Cardiac septum (tissue), 1 donor: Measurements from ENCODE around the gene PPFIBP2. TPM values are rescaled to one million over a fixed set of nuclear protein-coding genes. Genes with fewer than 3 reads are reported as not detected.

Experiments
- DNase-seq: peaks from one replicate; pipeline ENCODE4 v3.0.0-alpha.2; 2020; ENCODE audit warnings: low spot score
- intact Hi-C: fragments of 100-400 bp; cut with DNase I; formaldehyde crosslinking; loops from one replicate; pipeline ENCODE4 v1.14.0; 2022
- total RNA-seq: library from RNA; stranded (reverse); fragmentation: NEBNext Ultra II Directional; extraction: Animal tissue kit (Norgen Biotek cat#: 25700); gene quantifications from one replicate; pipeline ENCODE4 v1.2.1, GENCODE V29; 2021
- donor health status: DM: no; HTN: no; CAD: no.

The PPFIBP2 gene
- total RNA-seq, 1 donor from 2014 or later, result 14.9 TPM

DNA sequence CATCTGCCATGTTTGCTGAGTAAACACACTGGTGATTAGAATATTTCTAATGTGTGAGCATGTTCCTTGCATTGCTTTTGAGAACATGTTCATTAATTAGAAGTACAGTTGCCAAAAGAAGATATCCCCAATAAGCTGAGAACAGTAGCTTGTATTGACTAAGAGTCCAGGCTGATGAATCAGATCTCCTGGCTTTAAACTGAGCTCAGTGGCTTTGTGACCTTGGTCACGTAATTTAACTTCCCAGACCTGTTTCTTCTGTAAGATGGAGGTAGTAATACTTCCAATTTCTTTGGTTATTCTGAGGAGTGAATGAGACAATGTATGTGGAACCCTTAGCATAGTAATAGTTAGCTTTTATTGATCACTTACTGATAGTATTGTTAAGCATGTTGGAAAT, 97.6 kb downstream of the PPFIBP2 start:
- intact Hi-C loops, result no loop called here
- no peak for DNase-seq

DNA sequence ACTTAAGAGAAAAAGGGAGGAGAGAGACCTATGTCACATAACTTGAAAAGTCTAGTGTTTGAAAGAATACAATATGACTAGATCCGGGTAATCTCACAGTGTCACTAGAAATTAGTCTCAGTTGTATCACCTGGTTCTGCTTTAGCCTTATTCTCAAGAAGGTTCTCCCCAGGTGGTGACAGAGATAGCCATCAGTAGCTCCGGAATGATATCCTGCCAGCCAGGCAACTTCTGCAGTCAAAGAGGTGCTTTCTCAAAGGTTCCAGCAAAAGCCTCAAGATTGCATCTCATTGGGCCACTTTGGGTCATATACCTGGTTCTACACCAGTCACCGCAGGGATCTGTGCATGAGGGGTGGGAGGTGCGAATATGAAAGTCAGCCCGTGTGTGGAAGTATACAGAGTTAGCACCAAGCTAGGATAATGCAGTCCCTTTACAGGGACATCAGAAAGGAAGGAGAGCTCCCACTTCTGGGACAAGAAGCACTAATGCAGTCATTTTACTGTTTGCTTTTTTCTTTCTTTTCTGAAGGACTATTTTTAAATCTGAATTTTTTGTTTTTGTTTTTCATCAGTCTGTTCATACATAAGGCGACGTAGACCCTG, 98.4 kb downstream of the PPFIBP2 start:
- intact Hi-C loops, result no loop called here
- DNase-seq, result no peak

GRCh38 chr11:7612661-7613393, 99.0 kb downstream of the PPFIBP2 start:
- intact Hi-C loops, result no loop called here
- DNase-seq, result no peak

DNA sequence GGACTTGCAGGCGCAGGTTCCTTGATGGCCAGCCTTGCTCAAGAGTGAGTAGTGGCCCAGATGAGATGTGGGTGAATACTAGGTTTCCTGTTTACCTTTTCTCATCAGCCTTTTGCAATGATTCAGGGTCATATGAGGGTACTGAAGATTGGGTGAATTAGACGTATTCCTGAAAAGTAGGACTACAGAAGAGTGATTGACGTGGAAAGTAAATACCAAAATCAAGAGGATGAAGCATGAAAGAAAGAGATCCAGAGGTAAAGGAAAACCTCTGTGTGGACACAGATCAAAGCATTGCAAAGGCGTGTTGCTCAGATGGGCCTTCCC, 99.6 kb downstream of the PPFIBP2 start:
- intact Hi-C loops, result no loop called here
- no peak for DNase-seq

- intact Hi-C loops, result no loop called here
- no peak for DNase-seq
These were observed 100.9 kb downstream of the PPFIBP2 start for GRCh38 chr11:7614656-7615055.

GRCh38 chr11:7617032-7617431, 103.2 kb downstream of the PPFIBP2 start:
- intact Hi-C loops, result no loop called here
- no peak for DNase-seq

DNA sequence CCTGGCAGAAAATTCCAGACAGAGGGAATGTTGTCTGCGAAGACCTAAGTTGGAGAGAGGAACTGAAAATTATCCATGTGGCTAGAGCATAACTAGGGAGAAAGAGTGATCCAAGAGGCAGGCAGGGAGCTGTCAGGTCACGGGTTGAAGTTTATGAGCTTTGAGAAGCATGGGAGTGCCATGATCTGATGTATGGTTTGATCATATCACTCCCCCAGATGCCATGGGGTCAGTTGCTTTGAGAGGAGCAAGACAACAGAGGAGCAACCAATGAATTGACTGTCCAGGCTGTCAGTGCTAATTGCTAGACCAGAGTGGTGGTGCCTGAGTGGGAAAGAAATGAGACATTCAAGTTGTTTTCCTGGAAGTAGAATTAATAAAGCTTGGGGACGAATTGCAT, 105.5 kb downstream of the PPFIBP2 start:
- no peak for DNase-seq

GRCh38 chr11:7621090-7621489, 107.3 kb downstream of the PPFIBP2 start:
- no peak for DNase-seq
- intact Hi-C loops, result no loop called here

More for the DNA sequence above, 105.5 kb downstream of the PPFIBP2 start:
- intact Hi-C loops, result no loop called here

- DNase-seq, result no peak
- intact Hi-C loops, result no loop called here
These were observed 107.8 kb downstream of the PPFIBP2 start for GRCh38 chr11:7621554-7621953.

DNA sequence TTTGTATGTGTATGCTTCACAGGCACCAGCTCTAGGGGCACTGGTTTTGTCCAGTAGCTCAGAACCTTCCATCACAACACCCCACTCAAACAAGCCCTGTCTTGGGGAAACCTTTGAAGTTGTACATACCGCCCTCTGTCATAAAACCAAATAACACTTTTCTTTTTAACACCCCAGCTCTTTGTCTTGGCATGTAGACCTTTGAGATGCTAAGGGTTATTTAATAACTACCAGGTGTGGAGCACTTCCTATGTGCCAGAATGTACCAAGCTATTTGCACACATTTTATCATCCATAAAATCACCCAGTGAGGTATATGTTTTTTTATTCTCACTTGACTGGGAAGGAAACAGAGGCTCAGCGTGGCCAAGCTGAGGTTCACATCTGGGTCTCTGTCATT, 108.9 kb downstream of the PPFIBP2 start:
- DNase-seq, result no peak
- intact Hi-C loops, result no loop called here

DNA sequence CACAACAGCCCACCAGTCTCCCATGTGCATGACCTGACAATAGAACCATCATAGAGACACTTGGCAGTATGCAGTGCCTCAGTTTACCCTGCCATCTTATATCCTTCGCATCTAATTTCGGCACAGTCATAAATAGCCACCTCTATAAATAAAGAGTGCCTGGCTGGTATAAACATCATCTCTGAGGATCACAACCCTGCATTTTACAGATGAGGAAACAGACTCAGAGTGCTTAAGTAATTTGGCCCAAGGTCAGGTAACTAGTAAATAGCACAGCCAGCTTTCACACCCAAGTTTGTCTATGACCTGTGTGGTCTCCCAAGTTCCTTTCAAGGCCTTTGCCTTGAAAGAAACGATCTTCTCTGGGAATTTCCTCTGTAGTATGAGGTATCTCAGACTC, 114.9 kb downstream of the PPFIBP2 start:
- no peak for DNase-seq
- intact Hi-C loops, result no loop called here

DNA sequence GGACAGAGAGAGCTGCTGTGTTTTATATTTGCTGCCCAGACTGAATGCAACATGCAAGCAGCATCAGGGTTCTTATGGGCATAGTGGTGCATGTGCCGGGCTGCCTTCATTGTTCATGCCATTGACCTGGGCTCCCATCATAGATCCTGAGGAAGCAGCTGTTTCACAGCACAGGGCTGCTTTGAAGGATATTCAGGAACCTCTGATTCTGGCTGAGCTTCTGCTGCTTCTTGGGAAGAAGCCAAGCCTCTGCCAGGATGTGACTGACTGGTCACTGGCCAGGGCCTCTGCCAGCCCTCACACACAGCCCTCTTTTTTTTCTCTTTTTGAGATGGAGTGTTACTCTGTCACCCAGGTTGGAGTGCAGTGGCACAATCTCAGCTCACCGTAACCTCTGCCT, 116.2 kb downstream of the PPFIBP2 start:
- intact Hi-C loops, result no loop called here
- no peak for DNase-seq

GRCh38 chr11:7632211-7632610, 118.4 kb downstream of the PPFIBP2 start:
- intact Hi-C loops, result no loop called here
- no peak for DNase-seq

DNA sequence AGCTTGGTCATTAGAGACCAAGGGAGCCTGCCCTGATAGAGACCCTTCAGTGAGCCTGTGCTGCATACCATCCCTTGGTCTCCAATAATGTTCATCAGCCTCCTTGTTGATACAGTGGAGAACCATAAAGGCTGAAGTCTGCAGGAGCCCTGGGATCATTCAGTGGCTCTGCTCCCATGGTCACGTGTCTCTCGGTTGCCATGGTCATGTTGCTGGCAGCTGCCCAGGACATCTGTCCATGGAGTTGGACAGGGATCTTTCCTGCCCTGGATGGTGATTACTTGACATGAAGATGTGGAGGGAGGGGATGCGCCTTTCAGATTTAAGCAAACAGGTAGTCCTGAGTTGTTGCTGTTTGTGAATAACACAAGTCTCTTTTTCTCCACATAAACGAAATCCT, 121.3 kb downstream of the PPFIBP2 start:
- intact Hi-C loops, result loop anchor here (5.0 kb wide), 1 partner anchor 53 kb away; no protein-coding TSS in a partner anchor

GRCh38 chr11:7635708-7636107, 121.9 kb downstream of the PPFIBP2 start:
- intact Hi-C loops, result loop anchor here (5.0 kb wide), 1 partner anchor 53 kb away; no protein-coding TSS in a partner anchor
- DNase-seq, result no peak

More for the DNA sequence above, 121.3 kb downstream of the PPFIBP2 start:
- DNase-seq, result no peak

- intact Hi-C loops, result loop anchor here (5.0 kb wide), 1 partner anchor 54 kb away; no protein-coding TSS in a partner anchor
- DNase-seq, result no peak
These were observed 122.6 kb downstream of the PPFIBP2 start for GRCh38 chr11:7636350-7636749.

DNA sequence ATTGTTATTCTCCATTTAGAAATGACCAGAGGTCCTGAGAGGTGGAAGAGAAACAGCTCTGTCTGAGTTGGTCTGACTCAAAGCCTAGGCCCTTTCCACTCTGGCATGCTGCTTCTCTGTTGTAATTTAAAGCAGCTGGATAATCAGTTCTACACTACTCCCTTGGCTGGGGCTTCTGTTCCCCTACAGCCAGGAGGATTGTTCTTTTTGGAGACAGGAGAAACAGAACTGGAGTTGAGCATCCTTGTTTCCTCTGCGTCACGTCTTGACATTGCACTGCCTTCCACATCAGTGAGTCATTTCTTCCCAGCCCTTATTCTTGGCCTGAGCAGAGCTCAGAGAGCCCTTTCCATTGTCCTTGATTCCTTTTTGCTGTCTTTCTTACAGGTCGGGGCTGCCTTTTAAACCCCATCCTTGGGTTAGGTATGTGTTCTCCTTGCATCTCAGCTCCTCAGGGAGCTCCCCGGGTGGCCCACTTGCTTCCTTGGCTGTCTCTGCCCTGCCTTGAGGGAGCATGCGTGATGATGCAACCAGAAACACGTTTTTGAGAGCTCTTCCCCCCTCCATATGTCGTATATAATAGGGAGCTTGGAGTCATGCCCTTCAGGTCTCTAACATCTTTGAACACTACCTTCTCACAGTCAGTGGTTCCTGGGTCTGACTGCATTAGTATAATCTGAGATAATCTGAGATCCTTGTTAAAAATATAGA, 123.8 kb downstream of the PPFIBP2 start:
- intact Hi-C loops, result loop anchor here (5.0 kb wide), 1 partner anchor 55 kb away; no protein-coding TSS in a partner anchor
- no peak for DNase-seq

DNA sequence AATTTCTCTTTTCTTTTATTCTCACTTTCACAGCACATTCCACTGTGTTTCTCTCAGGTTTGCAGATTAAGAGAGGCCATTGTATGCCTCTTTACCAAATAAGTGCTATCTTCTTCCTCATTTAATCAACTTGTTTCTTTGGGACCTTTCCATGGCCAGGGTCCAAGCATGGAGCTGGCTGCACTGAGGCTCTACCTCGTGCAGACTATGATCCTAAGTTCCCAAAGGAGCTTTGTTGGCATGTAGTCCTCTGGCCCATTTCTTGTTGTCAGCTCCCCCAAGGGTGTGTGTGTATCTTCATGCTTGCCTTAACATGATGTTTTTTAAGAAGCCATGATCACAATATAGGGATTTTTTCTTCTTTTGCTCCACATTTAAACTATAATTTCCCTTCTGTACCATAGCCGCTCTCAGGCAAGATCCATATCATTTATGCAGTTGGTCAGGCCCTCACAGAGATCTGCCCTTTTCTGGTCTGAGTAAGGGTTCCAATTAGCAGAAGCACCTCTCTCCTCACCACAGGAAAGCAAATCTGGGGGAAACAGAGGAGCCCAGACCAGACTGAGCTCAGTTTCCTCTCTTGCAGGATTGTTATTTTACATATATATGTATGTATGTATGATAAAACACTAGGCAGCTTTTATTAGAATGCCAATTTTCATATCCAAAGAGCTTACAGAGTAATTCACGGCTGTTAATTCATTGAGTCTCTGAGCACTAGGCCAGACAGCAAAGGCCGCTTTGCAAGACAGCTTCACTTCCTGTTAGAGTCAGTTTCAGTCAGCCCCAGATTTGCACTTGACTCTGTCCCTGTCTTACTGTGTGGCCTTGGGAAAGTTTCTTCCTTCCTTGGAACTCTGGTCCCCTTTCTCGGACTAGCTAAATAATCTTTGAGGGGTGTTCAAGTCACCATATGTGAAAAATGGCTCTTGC, 125.2 kb downstream of the PPFIBP2 start:
- no peak for DNase-seq
- intact Hi-C loops, result loop anchor here (5.0 kb wide), 1 partner anchor 57 kb away; no protein-coding TSS in a partner anchor

GRCh38 chr11:7639643-7640025, 125.8 kb downstream of the PPFIBP2 start:
- intact Hi-C loops, result loop anchor here (5.0 kb wide), 1 partner anchor 57 kb away; no protein-coding TSS in a partner anchor
- DNase-seq, result no peak

DNA sequence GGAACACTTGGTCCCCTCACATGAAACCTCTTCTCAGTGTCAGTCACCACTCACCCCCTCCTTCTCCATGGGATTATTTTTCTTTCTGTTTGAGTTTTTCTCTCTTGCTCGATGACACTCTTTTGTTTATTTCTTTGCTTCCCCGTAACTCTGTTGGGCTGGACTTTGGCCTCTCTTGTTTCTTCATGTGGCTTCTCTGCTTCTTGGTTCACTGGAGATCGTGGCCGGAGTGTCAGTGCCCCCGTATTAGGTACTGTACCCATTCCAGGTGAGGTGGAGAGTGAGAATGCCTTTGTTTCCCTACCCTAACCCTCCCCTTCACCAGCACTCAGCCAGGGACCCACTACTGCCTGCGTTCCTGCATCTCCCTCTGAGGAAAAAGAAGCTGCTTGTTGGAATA, 127.0 kb downstream of the PPFIBP2 start:
- DNase-seq, result no peak
- intact Hi-C loops, result no loop called here
